ENCODE results near the gene ACAN.

The ACAN gene

DNA sequence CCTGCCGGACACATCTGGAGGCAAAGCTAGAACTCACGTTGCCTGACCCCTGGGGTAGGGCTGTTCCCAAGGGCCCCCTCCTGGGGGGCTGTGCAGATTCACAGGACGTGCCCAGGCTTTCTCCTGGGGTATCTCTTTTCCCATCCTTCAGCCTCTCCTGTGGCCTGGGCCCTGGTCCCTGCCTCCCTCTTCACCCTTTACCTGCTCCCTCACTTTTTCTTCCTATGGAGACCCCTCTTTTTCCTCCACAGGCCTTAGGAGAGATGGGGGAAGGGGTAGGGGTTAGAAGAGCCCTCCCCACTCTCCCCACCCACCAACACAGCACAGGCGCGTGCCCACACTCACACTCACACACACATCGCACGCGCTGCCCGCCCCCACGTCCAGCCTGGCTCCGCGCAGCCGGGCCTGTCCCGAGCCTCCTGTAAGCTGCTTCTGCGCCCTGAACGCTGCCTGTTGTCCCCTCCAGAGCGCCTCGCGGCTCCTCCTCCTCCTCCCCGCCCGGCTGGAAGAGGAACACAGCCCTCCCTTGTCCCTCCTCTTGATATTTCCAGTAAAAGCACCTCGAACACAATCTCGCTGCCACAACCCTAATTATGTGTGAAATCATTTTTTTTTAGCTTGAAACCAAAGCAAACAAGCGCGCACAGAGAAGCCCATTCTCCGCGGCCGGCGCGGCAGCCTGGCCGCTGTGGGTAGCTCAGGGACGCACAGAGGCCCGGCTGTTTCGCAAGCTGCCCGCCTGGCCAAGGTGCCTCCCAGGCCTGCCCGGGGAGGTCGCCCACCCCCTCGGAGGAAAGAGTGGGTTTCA is 33.9 kb upstream of the ACAN start:
- TF ChIP-seq CTCF (IDR thresholded peaks at IDR 0.05; ENCODE audit: low read length, missing control alignments), result no peak
- H3K4me3 ChIP-seq (replicated peaks; ENCODE audit: low read depth, low read length), result no peak overlapping the region
- no peak for DNase-seq (ENCODE audit: low read depth)

DNA sequence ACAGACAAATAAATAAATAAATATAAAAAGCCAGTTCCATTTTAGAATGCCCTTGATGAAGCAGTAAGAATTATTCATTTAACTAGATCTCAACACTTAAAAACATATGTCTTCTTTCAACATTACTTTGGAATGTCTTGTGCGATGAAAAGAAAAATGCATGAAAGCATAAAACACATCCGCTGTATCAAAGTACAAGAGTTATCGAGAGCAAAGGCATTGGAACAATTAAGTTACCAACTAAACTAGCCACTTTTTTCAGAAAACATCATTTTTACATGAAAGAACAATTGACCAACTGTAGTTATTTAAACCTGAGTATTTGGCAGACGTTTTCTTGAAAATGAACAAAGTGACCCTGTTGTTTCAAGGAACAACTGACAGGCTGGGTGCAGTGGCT is 27.5 kb upstream of the ACAN start:
- no peak for DNase-seq (ENCODE audit: low read depth)
- no peak for TF ChIP-seq CTCF (IDR thresholded peaks at IDR 0.05; ENCODE audit: low read length, missing control alignments)
- no peak overlapping the region for H3K4me3 ChIP-seq (replicated peaks; ENCODE audit: low read depth, low read length)

GRCh38 chr15:88776646-88777045 is 26.6 kb upstream of the ACAN start:
- no peak for DNase-seq (ENCODE audit: low read depth)
- no peak overlapping the region for H3K4me3 ChIP-seq (replicated peaks; ENCODE audit: low read depth, low read length)
- TF ChIP-seq CTCF (IDR thresholded peaks at IDR 0.05; ENCODE audit: low read length, missing control alignments), result no peak

- no peak for DNase-seq (ENCODE audit: low read depth)
- TF ChIP-seq CTCF (IDR thresholded peaks at IDR 0.05; ENCODE audit: low read length, missing control alignments), result no peak
- H3K4me3 ChIP-seq (replicated peaks; ENCODE audit: low read depth, low read length), result no peak overlapping the region
These were observed 23.3 kb upstream of the ACAN start for GRCh38 chr15:88779944-88780343.

DNA sequence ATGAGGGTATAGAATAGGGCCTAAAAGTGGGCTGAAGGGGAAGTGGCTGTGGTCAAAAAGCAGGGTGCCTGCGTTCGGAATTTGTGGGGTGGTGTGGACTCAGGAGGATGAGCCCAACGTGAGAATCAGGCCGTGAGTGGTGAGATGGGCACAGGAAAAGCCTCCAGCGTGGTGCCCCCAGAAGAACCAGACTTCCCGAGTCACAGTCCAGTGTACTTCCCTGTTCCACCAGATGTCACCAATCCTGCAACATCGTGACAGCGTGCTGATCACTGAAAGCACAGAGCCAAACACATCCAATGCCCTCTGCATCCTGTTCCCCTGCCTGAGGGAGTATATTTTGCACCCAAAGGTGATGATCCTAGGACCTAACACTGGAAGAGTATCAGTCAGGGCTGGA is 20.8 kb upstream of the ACAN start:
- DNase-seq (ENCODE audit: low read depth), result no peak
- TF ChIP-seq CTCF (IDR thresholded peaks at IDR 0.05; ENCODE audit: low read length, missing control alignments), result no peak
- no peak overlapping the region for H3K4me3 ChIP-seq (replicated peaks; ENCODE audit: low read depth, low read length)

- TF ChIP-seq CTCF (IDR thresholded peaks at IDR 0.05; ENCODE audit: low read length, missing control alignments), result no peak
- DNase-seq (ENCODE audit: low read depth), result no peak
- H3K4me3 ChIP-seq (replicated peaks; ENCODE audit: low read depth, low read length), result no peak overlapping the region
These were observed 18.0 kb upstream of the ACAN start for GRCh38 chr15:88785217-88785616.

GRCh38 chr15:88788036-88788435 is 15.2 kb upstream of the ACAN start:
- TF ChIP-seq CTCF (IDR thresholded peaks at IDR 0.05; ENCODE audit: low read length, missing control alignments), result no peak
- no peak overlapping the region for H3K4me3 ChIP-seq (replicated peaks; ENCODE audit: low read depth, low read length)
- DNase-seq (ENCODE audit: low read depth), result no peak
